Activated CD8-positive, alpha-beta memory T cell treated with anti-CD3 and anti-CD28 coated beads, Interleukin-2, amount 50 U/mL, for 24 hours (primary cell): ENCODE measurements around the gene IL15RA.
"Not testable (repeated sequence)": the region's sequence is repeated elsewhere in the genome, so short reads cannot be mapped to it uniquely, and the experiment has no call there.

Experiments
- DNase-seq: peaks from one replicate; pipeline ENCODE4 v3.0.0-alpha.2; 2020; ENCODE audit errors: extremely low read depth

The IL15RA gene

DNA sequence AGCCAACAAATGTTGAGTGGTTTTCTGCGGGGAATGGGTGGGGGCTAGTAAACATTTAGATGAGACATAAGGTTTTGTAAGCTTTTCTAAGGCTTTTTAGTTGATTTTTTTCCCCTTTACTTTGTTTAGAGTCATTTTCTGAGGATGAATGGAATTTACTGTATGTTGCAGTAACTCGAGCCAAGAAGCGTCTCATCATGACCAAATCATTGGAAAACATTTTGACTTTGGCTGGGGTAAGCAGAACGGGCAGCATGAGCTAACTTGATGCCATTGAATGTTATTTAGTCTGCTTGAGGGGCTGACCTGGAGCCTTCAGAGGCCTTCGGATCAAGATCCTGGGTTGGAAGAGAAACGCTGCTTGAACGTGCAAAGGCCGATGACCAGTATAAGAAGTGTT, 50.0 kb downstream of the IL15RA start:
- DNase-seq, result no peak

DNA sequence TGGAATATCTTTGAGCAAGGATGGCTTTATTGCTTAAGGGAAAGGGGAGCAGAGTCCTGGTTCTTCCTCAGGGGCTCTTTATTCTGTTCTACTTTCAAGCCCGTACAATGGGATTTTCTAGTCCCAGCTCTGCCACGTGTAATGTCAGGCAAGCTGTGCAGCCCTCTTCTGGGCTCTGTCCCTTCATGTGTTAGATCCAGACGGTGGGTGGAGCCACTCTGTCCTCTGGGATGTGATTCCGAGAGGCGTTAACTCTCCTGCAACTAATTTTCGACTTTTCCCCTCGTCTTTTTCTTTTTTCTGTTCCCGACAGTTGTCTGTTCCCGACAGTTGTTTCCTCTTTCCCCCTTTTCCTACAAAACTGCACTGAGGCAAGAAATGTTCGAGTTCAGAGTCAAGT, 52.5 kb downstream of the IL15RA start:
- no peak for DNase-seq

DNA sequence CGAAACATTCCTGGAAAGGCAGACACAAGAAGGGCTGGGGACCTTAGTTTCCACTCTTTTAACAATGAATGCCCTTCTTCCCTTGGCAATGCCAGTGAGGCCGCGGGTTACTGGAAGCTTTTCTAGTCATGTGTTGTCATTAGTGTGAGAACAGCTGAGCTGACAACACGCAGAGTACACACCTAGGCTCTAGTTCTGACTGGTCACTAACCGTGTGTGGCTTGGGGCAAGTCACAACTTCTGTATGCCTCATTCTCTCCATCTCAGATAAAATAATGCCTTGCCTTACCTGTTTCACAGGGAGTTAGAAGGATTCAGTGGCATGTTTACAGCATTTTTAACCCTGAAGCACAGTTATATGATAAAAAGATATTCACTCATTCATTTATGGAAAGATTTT, 55.6 kb downstream of the IL15RA start:
- no peak for DNase-seq

DNA sequence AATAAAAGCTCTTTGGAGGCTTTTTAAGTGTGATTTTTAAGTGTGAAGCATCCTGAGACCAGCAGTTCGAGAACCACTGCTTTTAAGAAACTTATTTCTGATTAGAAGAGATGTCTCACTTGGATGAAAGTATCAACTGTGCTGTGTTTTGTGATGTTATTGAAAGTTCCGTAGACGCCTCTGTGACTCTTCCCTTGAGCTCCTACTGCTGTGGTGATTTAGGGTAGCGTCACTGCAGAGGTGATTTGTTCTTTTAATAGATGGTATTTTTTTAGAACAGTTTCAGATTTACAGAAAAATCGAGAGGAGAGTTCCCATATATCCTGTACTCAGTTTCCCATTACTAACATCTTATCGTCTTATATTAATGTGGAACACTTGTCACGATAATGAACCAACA, 57.8 kb downstream of the IL15RA start:
- DNase-seq, result no peak

DNA sequence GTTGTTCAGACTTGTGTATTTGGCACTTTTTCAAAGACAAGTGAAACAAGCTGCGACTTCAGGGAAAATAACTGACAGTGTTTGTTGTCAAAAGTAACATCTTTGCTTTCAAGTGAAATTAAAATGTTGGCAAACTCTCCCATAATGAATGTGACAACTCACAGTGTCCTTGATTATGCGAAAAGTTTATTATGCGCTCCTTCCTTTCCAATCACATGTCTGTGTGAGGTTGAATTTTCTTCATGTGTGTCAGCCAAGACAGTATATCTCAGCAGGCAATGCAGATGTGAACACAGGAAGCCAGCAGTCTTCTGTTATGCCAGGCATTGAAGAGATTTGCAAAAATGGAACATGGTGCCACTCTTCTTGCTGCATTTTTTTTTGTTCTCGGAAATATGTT, 58.6 kb downstream of the IL15RA start:
- DNase-seq, result no peak

DNA sequence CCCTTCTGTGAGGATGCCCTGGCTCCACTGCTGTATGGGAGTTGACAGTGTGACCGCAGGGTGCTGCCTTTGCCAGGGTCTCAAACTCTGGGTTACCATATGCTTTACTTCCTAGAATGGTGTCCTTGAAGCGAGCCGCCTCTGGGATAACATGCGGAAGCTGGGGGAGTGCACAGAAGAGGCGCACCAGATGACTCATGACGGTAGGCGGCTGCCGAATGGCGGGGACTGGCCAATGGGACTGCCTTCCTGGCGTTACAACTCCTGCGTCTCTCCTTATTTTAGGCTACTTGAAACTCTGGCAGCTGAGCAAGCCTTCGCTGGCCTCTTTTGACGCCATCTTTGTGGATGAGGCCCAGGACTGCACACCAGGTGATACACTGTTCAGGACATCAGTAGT, 60.0 kb downstream of the IL15RA start:
- no peak for DNase-seq

DNA sequence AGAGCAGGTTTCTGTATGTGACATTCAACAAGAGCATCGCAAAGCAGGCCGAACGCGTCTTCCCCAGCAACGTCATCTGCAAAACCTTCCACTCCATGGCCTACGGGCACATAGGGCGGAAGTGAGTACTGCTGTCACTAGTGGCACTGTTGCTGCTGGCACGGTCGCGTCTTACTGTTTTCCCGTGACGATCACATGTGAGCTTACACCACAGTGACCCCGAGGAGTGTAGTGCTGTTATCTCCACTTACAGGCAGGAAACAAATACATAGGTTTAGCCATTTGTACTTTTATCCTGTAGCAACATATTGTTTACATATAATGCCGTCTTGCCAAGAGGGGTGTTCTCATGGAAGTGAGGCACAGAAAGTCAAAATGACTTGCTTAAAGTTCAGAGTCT, 61.9 kb downstream of the IL15RA start:
- DNase-seq, result no peak

DNA sequence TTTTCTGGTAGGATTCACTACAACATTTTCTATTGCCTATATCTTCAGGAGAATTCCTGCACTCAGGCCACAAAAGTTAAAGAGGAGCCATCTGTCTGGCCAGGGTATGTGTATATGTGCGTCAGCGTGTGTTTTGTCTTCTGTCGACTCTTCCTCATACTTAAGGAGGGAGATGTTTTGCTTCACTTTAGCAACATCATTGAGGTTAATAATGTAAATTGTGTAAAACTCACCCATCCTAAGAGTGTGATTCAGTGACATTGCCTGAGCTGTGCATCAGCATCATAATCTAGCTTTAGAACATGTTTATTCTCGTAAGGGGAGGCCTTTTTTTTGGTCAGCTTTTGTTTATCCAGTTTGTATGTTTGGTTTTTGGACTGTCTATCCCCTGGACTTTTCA, 63.6 kb downstream of the IL15RA start:
- no peak for DNase-seq

DNA sequence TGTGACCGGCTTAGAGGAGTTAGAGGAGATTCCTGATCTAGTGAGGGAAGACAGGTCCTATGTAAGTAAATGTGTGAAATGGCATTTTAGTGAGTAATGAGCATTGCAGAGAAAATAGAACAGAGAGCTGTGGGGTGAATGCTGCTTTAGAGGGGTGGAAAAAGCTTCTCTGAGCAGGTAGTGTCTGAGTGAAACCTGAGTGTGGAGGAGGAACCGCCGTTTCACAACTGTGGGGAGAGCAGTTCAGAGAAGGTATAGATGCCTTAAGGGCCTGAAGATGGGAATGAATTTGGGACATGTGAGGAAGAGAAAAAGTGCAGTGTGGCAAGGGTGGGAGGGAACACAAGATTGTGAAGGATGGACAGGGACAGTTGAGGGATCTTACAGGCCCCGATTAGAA, 65.7 kb downstream of the IL15RA start:
- no peak for DNase-seq

DNA sequence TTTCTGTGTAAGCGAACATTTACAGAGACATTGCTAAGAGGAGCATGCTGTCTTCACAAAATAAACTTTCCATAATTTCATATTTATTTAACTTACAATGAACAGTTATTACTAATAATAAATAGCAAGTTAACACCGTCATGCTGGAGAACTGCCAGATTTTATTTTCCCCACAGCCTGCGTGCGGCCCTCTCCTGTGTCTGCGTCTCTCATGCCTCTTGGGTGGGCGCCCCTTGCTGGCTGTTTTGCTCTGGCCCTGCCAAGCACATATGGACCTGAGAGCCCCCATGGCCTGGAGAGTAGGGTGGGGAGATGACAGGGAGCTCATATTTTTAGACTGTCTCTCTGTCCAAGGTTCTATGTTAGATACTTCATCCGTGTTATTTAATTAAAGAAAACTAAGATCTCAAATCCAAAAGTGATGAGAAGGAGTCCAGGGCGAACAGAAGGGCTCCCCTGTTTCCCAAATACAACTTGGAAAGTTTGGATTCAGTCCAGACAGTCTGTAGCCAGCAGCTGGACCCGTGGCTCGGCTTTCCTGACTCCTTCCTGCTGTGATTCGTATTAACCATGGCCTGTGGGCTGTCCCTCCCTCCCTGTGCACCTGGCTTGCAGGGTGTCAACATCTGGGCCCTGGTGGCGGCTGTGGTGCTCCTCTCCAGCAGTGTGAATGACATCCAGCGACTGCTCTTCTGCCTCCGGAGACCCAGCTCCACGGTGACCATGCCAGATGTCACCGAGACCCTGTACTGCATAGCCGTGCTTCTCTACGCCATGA, 66.8 kb downstream of the IL15RA start:
- DNase-seq, result no peak

DNA sequence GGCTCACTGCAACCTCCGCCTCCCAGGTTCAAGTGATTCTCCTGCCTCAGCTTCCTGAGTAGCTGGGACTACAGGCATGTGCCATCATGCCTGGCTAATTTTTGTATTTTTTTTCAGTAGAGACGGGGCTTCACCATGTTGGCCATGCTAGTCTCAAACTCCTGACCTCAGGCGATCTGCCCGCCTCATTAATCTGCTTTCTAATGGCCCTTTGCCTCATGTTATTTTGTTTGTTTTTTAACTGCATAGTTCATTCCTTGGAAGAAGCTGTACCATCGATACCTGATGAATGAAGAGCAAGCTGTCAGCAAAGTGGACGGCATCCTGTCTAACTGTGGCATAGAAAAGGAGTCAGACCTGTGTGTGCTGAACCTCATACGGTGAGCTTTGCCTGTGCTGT, 68.7 kb downstream of the IL15RA start:
- DNase-seq, result not testable (repeated sequence)

DNA sequence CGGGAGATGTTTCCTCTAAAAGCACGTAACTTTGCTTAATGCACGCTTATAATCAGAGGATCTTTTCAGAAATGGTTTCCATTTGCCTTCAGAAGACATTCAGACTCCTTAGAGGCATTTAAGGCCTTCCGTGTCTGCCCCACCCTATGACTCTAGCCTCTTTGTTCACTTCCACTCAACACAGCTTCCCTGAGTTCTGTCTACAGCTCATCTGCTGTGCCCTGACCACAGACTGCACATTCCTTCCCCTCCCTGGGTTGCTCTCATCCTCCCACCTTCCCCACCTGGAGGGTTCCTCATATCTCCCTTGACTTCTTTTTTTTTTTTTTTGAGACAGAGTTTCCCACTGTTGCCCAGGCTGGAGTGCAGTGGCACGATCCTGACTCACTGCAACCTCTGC, 70.7 kb downstream of the IL15RA start:
- no peak for DNase-seq

DNA sequence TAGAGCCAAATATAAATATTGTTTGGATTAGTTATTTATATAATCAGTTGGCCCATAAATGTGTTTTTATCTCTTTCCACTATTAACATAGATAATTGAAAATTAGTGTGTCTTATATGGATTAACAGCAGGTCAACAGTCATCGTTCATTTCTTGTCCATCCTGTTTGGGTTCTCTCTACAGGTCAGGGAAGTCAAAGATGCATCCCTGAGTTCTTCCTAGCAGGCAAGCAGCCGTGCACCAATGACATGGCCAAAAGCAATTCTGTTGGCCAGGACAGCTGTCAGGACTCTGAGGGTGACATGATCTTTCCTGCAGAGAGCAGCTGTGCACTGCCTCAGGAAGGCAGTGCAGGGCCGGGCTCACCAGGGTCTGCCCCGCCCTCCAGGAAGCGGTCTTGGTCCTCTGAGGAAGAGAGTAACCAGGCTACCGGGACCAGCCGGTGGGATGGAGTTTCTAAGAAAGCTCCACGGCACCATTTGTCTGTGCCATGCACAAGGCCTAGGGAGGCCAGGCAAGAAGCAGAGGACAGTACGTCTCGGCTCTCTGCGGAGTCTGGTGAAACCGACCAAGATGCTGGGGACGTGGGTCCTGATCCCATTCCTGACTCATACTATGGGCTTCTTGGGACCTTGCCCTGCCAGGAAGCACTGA, 71.4 kb downstream of the IL15RA start:
- DNase-seq, result no peak

DNA sequence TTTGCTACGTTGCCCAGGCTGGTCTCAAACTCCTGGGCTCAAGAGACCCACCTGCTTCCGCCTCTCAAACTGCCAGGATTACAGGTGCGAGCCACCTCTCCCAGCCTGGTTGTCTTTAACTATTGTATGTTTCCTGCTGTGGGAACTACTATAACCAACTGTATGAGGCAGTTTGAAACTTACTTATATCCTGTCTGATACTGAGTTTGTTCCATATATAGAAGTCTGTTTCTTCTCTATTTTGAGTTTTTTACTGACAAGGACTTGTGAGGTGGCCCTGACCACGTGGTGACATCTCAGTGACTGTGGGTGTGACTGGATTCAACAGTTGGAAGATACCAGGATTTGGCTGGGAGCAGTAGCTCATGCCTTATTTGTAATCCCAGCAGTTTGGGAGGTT, 73.1 kb downstream of the IL15RA start:
- no peak for DNase-seq

DNA sequence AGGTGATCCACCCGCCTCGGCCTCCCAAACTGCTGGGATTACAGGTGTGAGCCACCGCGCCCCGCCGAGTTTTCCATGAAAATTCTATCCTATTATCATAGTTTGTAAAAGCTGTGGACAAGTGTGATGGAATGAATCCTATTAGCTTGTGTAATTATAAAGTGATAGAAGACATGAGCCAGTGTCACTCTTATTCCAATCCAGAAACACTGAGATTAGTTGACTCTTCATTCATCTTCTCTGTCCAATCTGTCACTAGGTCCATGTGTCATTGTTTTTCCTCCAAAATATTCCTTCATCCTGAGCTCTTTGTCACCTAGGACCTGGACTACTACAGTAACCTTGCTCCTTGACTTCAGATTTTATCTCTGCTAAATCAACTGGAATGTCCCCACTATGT, 73.8 kb downstream of the IL15RA start:
- no peak for DNase-seq

DNA sequence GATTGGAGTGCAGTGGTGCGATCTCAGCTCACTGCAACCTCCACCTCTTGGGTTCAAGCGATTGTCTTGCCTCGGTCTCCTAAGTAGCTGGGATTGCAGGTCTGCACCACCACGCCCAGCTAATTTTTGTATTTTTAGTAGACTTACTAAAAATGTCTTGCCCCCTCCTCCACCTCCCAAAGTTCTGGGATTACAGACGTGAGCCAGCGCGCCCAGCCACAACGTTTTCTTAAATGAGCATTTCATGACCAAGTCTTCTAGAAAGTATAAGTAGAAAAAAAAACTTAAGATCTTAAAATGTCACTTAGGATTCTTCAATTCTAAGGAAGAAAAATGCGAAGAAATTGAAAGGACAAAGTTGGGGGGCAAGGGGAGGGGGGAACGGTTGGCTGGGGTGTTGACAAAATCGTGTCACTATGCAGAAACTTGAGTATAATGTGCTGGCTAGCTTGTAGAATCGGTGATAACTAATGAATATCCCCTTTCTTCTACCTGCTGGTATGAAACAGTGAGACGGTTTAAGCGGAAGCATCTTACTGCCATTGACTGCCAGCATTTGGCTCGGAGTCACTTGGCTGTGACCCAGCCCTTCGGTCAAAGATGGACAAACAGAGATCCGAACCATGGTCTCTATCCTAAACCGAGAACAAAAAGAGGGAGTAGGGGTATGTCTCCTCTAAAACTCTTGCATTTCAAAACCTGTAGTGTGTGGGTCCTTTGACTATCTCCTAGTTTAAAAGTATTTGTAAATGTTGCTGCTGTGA, 74.7 kb downstream of the IL15RA start:
- DNase-seq, result no peak
